Stimulated activated CD4-positive, alpha-beta T cell treated with anti-CD3 and anti-CD28 coated beads, Interleukin-1b, Interleukin-23, amount 100 ng/mL, for 4 hours (primary cell): ENCODE results near the gene ISM2.
"Not testable (repeated sequence)": the region's sequence is repeated elsewhere in the genome, so short reads cannot be mapped to it uniquely, and the experiment has no call there.

Source experiments
- DNase-seq, 2 donors: peaks; one replicate each; pipeline ENCODE4 v3.0.0-alpha.2; 2020; ENCODE audit warnings: low read depth in 2 of 2

Gene ISM2

GRCh38 chr14:77498120-77498979, at the start of gene ISM2:
ISM2 (minus strand) TSS chr14:77498816; CDS start chr14:77498793, 23 bp downstream.
- DNase-seq: peak; percentile 13 to 39

- DNase-seq: no peak
Observed at GRCh38 chr14:77547512-77548180, 49.0 kb upstream of the ISM2 start.

GRCh38 chr14:77545171-77545570, 46.6 kb upstream of the ISM2 start:
- DNase-seq: not testable (repeated sequence)

- DNase-seq: no peak
Observed at GRCh38 chr14:77544571-77544970, 46.0 kb upstream of the ISM2 start.

- DNase-seq: no peak
Observed at GRCh38 chr14:77543637-77544334, 45.2 kb upstream of the ISM2 start.

- DNase-seq: no peak
Observed at GRCh38 chr14:77543240-77543551, 44.6 kb upstream of the ISM2 start.

- DNase-seq: no peak
Observed at GRCh38 chr14:77542421-77543239, 44.0 kb upstream of the ISM2 start.

GRCh38 chr14:77541905-77542304, 43.3 kb upstream of the ISM2 start:
- DNase-seq: no peak

GRCh38 chr14:77536951-77537350, 38.3 kb upstream of the ISM2 start:
- not testable (repeated sequence) for DNase-seq

GRCh38 chr14:77531071-77531470, 32.5 kb upstream of the ISM2 start:
- DNase-seq: no peak

- no peak for DNase-seq
Observed at GRCh38 chr14:77529963-77530362, 31.3 kb upstream of the ISM2 start.

- DNase-seq: no peak
Observed at GRCh38 chr14:77529213-77529612, 30.6 kb upstream of the ISM2 start.

- DNase-seq: not testable (repeated sequence)
Observed at GRCh38 chr14:77528701-77529100, 30.1 kb upstream of the ISM2 start.

- DNase-seq: no peak
Observed at GRCh38 chr14:77526266-77526665, 27.6 kb upstream of the ISM2 start.

GRCh38 chr14:77524536-77524935, 25.9 kb upstream of the ISM2 start:
- no peak for DNase-seq

- no peak for DNase-seq
Observed at GRCh38 chr14:77523109-77523508, 24.5 kb upstream of the ISM2 start.

GRCh38 chr14:77520555-77520954, 21.9 kb upstream of the ISM2 start:
- DNase-seq: no peak

- DNase-seq: no peak
Observed at GRCh38 chr14:77516126-77516525, 17.5 kb upstream of the ISM2 start.

GRCh38 chr14:77511486-77512162, 13.0 kb upstream of the ISM2 start:
- DNase-seq: no peak

GRCh38 chr14:77509366-77509765, 10.8 kb upstream of the ISM2 start:
- no peak for DNase-seq

- DNase-seq: no peak
Observed at GRCh38 chr14:77508876-77509275, 10.3 kb upstream of the ISM2 start.
